GM21619 (cell line): ENCODE measurements around the gene NTN5.
"Not testable (repeated sequence)": the region's sequence is repeated elsewhere in the genome, so short reads cannot be mapped to it uniquely, and the experiment has no call there.

Experiments
- ATAC-seq: cut with Tn5 transposase; IDR thresholded peaks from one replicate; pipeline ENCODE4 v1.9.1; 2021; ENCODE audit not compliant: unreplicated experiment

Gene NTN5

DNA sequence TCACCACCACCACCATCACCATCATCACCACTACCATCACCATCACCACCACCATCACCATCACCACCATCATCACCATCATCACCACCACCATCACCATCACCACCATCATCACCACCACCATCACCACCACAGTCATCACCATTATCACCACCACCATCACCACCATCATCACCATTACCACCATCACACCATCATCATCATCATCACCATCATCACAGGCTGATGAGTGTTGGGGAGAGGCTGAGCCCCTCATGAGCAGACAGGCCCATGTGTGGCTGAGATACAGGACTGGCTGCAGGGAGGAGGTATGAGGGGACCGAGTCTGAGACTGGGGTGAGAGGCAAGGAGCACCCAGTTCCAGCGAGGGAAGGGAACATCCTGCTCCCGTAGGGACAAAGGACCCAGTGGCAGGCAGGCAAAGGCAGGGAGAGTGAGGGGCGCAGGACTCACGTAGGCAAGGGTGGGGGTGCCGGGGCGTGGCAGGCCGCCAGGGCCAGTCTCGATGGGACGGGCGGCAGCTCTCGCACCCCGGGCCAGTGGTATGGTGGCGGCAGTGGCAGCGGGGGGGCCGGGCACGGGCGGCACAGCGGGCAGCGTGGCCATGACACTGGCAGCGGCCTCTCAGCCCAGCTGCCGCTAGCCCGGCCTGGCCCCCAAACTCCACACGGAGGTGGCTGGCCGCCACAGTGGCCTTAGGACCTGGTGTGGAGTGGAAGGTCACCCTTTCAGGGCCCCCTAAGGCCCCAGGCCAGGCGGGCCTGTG, 2.7 kb downstream of the NTN5 start:
- ATAC-seq = no peak

DNA sequence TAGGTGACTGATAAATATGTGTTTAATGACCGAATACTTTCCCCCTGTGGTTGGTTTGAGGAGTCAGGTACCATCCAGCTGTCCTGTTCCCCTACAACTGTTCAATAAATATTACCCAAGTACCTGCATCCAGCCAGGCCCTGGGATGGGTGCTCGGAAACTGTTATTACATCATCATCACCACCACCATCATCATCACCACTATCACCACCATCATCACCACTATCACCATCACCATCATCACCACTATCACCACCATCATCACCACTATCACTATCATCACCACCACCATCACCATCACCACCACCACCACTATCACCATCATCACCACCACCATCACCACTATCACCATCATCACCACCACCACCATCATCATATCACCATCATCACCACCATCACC, 4.1 kb downstream of the NTN5 start:
- no peak for ATAC-seq

DNA sequence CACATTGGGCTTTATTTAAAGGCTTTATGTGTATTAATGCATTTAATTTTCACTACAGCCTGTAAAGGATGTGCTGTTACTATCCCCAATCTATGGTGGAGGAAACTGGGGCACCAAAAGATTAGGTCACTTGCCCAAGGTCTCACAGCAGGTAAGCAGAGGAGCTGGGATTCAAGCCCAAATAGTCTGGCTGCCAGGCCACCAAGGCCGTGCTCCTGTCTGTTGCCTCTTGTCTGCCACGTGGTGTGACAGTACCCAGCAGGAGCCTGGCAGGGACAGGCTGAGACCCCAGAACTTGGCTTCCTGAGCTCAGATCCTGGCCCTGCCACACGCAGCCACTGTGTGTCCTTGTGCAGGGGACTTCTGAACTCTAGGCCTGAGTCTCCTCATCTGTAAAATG, 4.5 kb downstream of the NTN5 start:
- no peak for ATAC-seq

DNA sequence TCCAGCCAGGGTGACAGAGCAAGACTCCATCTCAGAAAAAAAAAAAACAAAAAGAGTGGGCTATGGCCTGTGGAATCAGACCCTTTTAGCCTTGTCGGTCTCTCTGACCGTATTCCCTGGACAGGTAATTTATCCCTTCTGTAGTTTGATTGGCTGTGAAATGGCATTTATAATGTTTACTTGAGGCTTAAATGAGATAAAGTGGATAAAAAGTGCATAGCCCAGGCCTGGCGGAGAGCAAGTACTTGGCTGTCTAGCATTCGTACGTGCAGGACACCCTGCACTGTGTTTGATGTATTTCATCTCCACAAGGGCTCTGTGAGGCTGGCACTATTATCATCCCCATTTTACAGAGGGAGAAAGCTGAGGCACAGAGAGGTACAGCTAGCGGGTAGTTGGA, 7.0 kb downstream of the NTN5 start:
- no peak for ATAC-seq

DNA sequence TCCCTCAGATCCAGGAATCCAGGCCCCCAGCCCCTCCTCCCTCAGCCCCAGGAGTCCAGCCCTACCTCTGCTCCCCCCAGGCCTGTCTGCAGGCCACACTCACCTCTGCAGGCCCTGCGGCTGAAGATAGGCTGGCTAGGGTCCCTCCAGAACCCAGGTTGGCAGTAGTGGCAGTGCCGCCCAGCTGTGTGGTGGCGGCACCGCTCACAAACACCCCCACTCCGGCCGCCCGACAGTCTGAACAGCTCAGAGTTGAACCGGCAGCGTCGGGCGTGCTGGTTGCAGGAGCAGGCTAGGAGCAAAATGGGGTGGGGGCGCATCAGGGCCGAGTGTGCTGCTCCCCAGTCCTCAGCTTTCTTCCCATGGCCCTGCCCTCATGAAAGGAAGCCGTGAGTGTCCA, 8.3 kb downstream of the NTN5 start:
- ATAC-seq = no peak

DNA sequence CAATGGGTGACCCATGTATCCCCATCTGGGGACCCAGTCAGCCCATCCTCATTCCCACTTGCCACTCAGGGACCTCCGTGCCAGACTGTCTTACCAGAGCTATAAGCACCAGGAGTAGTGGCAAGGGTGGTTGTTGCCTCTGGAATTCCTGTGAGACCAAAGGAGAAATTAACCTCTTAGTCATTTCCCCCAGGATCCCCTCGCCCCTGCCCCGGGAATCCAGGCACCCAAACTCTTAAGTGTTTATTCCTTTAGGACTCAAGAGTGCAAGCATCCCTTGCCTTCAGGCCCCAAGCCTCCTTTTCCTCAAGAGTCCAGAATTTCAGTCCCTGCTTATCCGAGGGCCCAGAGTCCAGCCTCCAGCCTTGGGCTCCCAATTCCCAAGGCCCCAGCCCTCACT, 9.2 kb downstream of the NTN5 start:
- no peak for ATAC-seq

DNA sequence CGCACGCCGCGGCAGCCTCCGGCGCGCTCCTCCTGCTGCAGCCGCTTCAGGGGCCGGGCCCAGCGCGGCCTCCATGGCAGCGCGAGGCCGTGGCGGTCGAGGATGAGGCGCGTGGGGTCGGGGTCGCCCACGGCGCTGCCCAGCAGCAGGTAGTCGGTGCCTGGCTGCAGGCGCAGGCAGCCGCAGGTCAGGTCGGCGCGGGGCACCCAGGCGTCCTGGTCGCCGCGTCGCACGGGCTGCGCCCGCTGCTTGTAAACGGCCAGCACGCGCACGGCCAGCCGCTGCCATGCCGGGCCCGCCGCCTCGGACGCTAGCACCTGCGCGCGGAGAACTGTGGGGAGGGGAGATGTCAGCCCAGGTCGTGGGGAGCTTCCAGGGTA, 11.1 kb downstream of the NTN5 start:
- no peak for ATAC-seq

DNA sequence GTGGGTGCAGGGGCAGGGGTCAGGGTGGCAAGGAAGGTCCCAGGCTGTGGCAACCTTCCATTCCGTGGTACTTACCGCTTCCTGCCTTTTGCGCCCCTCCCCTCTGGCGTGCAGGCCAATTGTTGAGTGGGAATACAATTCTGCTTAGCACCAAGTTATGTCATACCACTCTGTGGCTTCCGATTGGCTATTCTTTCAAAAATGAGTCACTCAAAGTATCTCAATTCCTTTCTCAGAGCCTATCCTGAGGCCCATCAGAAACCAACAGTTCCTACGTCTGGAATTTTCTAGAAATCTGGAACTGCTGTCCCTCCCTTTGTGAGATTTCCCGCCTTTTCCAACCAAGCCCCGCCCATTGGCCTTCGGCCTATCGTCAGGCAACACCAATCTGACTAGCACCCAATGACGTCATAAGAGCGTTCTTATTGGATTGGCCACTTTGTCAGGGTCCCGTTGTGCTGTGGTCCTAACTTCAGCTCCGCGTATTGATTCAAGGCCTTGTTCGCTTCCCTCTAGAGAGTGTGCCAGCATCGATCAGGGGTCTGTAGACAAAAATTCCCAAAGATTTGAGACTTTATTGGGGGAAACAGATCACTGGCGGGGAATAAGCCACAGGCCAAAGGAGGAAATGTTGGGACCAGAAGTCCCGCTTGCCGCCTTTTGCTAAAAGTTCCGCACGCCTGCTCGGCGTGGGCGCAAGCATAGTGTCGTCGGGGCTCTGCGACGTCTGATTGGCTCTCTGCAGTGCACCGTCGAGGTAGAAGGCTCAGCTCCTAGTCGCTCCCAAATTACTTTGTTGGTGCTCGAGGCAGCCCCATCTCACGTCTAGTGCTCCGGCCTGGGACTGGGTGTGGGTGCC, 11.7 kb downstream of the NTN5 start:
- peak; percentile 77 for ATAC-seq

DNA sequence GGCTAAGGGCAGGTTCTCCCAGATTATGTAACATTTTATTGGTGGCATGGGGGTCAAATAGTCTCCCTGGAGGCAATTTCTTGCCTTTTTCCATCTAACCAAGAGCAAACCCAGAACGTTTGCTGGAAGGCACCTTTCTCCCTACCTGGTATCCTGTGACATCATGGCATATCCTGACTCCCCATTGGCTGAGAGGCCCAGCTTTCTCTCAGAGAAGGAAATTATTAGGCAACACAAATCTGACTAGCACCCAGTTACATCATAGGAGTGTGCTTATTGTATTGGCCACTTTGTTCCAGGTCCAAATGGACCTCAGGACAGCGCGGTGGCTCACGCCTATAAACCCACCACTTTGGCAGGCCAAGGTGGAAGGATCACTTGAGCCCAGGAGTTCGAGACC, 13.0 kb downstream of the NTN5 start:
- ATAC-seq = no peak

DNA sequence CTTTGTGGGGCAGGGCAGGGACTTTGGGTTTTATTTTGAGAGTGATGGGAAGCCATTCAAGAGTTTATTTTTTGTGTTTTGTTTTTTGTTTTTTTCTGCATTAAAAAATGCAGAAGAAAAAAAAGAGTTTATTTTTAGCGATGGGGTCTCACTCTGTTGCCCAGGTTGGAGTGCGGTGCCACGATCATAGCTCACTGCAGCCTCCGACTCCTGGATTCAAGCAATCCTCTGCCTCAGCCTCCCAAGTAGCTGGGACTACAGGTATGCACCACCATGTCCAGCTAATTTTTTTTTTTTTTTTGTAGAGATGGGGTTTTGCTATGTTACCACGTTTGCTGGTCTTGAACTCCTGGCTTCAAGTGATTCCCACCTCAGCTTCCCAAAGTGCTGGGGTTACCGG, 14.3 kb downstream of the NTN5 start:
- ATAC-seq = no peak

DNA sequence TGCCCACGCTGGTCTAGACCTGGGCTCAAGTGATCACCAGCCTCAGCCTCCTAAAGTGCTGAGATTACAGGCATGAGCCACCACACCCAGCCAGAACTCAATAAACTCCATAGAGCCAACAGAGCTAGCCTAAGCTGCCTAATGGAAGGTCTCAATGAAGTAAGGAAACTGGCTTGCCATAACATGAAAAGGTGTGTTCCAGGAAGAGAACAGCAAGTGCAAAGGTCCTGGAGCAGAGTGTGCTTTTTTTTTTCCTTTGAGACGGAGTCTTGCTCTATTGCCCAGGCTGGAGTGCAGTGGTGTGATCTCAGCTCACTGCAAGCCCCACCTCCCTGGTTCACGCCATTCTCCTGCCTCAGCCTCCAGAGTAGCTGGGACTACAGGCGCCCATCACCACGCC, 15.0 kb downstream of the NTN5 start:
- not testable (repeated sequence) for ATAC-seq

DNA sequence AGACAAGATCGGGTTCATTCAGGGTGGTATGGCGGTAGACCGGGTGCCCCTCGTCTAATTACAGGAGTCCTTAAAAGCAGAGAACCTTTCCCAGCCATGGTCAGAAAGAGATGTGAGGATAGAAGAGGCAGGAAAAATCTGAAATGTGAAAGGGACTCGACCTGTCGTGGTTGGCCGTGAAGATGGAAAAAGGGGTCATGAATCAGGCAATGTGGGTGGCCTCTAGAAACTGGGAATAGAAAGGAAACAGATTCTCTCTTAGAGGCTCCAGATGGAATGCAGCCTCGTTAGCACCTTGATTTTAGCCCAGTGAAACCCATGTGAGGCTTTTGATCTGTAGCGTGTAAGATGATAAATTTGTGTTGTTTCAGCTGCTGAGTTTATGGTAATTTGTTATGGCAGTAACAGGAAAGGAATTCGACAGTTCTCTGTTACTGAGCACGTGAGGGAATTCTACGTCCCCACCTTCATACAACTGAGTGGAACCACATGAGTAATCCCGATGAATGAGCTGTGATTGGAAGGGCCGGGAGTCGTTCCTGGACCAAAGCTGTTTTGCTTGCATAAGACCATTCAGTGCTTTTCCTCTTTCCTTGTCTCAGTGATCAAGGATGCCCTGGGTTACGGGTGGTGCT, 15.9 kb downstream of the NTN5 start:
- no peak for ATAC-seq

DNA sequence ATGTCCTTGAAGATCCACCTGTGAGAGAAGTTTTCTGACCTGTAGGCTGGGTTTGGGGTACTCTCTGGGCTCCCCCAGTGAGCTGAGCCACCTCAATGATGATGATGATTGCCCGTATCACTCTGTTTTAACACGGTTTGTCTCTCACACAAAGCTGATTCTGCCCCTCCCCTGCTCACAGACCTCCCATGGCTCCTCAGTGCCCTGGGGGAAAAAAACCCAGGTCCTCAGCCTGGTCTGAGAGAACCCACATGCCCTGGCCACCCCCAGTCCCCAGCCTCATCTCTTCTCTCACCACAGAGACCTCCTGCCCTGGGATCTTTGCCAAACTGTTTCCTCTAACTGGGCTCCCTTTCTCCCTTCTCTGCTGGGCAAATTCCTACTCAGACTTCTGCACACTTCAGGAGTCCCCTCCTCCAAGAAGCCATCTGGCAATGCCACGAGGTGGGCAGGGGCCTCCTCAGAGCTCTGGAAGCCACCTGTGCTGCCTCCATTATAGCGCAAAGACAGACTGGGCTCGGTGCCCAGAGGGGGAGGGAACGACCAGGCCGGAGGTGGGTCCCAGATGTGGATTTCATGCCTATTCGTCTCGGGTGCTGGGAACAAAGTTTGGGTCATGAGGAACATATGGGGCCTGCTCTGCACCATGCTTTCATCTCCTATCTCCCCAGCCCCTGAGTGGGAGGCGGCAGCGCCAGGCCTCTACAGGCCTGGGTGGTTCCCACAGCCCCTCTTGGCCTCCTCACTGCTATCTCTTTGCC, 18.3 kb downstream of the NTN5 start:
- no peak for ATAC-seq

DNA sequence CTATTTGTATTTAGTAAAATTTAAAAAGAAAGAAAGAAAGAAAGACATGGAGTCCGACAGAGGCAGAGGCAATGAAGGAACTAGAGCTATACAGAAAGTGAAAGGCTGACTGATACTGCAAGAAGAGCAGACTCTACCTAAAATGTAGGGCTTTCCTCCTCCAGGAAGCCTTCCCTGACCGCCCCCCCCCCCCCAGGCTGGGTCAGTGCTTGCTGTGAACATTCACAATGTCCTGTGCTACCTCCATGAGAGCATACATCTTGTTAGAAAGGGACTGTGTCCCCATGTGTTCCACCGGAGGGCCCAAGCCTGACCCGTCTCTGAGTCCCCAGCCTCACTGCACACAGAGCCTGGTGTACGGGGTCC, 21.2 kb downstream of the NTN5 start:
- no peak for ATAC-seq

DNA sequence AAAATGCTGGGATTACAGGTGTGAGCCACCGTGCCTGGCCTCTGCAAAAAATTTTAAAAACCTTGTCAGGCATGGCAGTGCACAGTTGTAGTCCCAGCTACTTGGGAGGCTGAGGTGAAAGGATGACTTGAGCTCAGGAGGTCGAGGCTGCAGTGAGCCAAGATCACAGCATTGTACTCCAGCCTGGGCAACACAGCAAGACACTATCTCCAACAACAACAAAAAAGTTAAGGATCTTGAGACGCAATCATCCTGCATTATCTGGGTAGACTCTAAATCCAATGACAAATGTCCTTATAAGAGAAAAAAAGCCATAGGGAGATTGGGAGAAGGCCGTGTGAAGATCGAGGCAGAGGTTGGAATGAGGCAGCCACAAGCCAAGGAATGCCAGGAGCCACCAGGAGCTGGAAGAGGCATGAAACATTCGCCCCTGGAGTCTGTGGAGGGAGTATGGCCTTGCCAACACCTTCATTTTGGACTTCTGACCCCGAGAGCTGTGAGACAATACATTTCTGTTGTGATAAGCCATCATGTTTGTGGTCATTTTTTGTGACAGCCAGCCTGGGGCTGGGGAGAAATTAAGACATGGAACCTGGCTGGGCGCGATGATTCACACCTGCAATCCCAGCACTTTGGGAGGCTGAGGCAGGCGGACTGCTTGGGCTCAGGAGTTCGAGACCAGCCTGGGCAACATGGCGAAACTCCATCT, 21.7 kb downstream of the NTN5 start:
- ATAC-seq = no peak

DNA sequence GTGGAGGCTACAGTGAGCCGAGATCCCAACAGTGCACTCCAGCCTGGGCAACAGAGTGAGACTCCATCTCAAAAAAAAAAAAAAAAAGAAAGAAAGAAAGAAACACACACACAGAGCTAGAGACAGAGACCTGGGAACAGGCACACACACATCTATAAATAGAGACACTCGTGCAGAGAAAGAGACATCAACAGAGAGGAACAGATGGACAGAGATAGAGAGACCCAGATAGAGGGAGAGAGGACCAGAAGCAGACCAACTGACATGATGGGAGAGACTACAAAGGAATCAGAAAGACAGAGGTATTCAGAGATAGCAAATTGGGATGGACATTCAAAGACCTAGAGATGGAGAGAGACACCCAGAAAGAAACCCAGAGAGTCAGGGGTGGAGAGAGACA, 24.7 kb downstream of the NTN5 start:
- ATAC-seq = no peak

DNA sequence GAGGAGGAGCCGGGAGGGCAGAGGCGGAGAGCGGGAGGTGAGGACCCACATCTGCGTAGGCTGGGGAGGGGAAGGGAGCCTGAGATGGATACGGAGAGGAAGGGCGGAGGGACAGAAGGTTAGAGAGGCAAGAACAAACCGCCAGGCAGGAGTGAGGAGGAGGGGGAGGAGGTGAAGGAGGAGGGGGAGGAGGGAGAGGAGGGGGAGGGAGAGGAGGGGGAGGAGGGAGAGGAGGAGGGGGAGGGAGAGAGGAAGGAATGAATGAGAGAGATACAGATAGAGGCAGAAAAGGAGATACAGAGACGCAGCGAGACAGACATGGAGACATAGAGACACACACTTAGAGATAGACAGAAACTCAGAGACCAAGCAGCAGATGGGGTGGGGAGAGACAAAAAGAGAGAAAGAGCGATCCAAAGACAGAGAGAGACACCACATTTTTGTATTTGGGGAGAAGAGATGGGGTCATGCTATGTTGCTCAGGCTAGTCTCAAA, 26.0 kb downstream of the NTN5 start:
- no peak for ATAC-seq

DNA sequence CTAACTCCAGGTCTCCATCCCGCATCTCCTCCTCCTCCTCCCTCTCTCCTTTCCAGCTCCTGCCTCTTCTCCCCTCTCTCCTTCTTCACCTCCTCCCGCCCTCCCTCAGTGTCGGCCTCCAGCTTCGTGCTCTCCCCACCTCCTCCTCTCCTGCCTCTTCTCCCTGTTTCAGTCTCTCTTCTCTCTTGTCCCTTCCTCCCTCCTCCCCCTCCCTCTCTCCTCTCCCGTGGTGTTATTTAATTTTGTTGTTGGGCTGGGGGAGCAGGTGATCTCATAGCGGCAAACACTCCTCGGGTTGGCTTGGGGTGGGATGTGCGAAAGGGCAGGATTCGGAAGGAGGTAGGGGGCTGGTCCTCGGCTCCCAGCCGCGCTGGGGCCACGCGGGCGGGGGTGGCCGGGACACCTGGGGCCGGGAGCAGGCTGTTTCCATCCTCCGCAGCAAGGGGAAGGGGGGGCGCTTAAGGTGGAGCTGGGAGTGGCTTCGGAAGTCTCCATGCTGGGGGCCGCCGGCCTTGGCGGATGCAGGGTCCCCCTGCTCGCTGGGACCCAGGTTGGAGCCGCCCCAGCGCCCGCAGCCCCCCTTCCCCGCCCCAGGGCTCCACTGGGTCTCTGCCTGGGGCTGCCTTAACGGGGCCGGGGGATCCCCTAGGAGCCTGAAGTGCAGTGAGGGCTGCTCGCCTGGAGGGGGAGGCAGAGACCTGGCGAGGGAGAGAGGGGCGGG, 26.7 kb downstream of the NTN5 start, which contains the start of gene CA11:
TSS of gene CA11 (minus strand) at position 187 of the 721 bp plus-strand sequence. CDS start 555 bp downstream, outside the sequence.
- peak; percentile 69 for ATAC-seq

DNA sequence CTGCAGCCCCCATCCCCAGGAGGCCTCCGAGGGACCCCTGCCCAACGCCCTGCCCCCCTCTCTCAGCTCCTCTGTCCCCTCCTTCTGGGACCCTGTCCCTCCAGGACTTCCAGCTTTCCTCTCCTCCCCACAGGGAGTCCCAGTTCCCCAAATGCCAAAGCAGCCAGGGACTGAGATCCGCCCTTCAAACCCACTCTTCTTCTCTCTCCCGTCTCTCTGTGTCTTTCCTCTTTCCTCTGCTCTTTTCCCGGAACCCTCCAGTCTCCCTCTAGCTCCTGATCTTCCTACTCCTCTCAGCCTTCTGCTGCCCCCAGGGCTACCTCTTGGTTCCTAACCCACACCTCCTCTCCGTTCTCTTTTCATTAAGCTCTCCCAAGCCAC, 27.2 kb downstream of the NTN5 start:
- no peak for ATAC-seq
